GM12878 (cell line): ENCODE measurements around the gene SMG9. TPM values are rescaled to one million over a fixed set of nuclear protein-coding genes. Genes with fewer than 3 reads are reported as not detected.
A peak's percentile ranks its signal among the peaks of the same experiment; 100 is the strongest.

Source experiments
- ATF7 ChIP-seq: fragments of 450-650 bp; IDR thresholded peaks from 2 replicates; pipeline ENCODE4 v1.6.1; 2016; ENCODE audit warnings: low read depth, mild to moderate bottlenecking
- BMI1 ChIP-seq: fragments of 450-650 bp; IDR thresholded peaks from 2 replicates; pipeline ENCODE4 v1.6.1; 2016; ENCODE audit warnings: mild to moderate bottlenecking, moderate library complexity, borderline replicate concordance
- CHD4 ChIP-seq: fragments of 200-600 bp; sonication (generic); IDR thresholded peaks from 2 replicates; pipeline ENCODE4 v1.6.1; 2016; ENCODE audit warnings: mild to moderate bottlenecking
- DPF2 ChIP-seq: fragments of 450-650 bp; IDR thresholded peaks from 2 replicates; pipeline ENCODE4 v1.6.1; 2017; ENCODE audit warnings: mild to moderate bottlenecking
- ESRRA ChIP-seq: IDR thresholded peaks from 2 replicates; pipeline ENCODE4 v1.6.1; 2012; ENCODE audit warnings: mild to moderate bottlenecking, low read length, improper control_type of control experiment
- ETV6 ChIP-seq, 2 experiments: fragments of 450-650 bp in 1 of 2; IDR thresholded peaks in 1 of 2; conservative IDR thresholded peaks in 1 of 2; 2 replicates each; pipeline ENCODE4 v1.6.1; 2014; ENCODE audit warnings: antibody characterized with exemption in 1 of 2, borderline replicate concordance in 1 of 2, low read depth in 1 of 2, mild to moderate bottlenecking in 1 of 2, moderate library complexity in 1 of 2
- GABPA ChIP-seq: IDR thresholded peaks from 2 replicates; pipeline ENCODE4 v1.6.1; 2014; ENCODE audit warnings: antibody characterized with exemption, low read depth, mild to moderate bottlenecking, inconsistent platforms
- HDAC2 ChIP-seq: fragments of 200-600 bp; sonication (generic); IDR thresholded peaks from 2 replicates; pipeline ENCODE4 v1.6.1; 2017
- JUND ChIP-seq: IDR thresholded peaks from 2 replicates; pipeline ENCODE4 v1.6.1; 2012; ENCODE audit warnings: low read depth, mild to moderate bottlenecking, low read length, improper control_type of control experiment, moderate library complexity
- NR2C2 ChIP-seq: IDR thresholded peaks from 2 replicates; pipeline ENCODE4 v1.6.1; 2011; ENCODE audit warnings: borderline replicate concordance, low read depth; ENCODE audit not compliant: control insufficient read depth, insufficient read length
- RUNX3 ChIP-seq: IDR thresholded peaks from 2 replicates; pipeline ENCODE4 v1.6.1; 2012; ENCODE audit warnings: low read length, inconsistent platforms
- SMARCA5 ChIP-seq: fragments of 450-650 bp; IDR thresholded peaks from 2 replicates; pipeline ENCODE4 v1.6.1; 2017; ENCODE audit warnings: mild to moderate bottlenecking
- SUPT20H ChIP-seq: IDR thresholded peaks from 2 replicates; pipeline ENCODE4 v1.6.1; 2011; ENCODE audit warnings: low read depth, mild to moderate bottlenecking, low read length, moderate library complexity, borderline replicate concordance; ENCODE audit not compliant: control insufficient read depth
- TCF3 ChIP-seq: IDR thresholded peaks from 2 replicates; pipeline ENCODE4 v1.6.1; 2012; ENCODE audit warnings: low read depth, mild to moderate bottlenecking, low read length, borderline replicate concordance; ENCODE audit not compliant: insufficient read depth
- ZNF217 ChIP-seq: fragments of 450-650 bp; IDR thresholded peaks from 2 replicates; pipeline ENCODE4 v1.6.1; 2017; ENCODE audit warnings: antibody characterized with exemption, mild to moderate bottlenecking
- ZNF274 ChIP-seq: IDR thresholded peaks from one replicate; pipeline ENCODE4 v1.8.0; 2011; ENCODE audit not compliant: insufficient read length, insufficient read depth
- ZNF622 ChIP-seq: fragments of 450-650 bp; IDR thresholded peaks from 2 replicates; pipeline ENCODE4 v1.6.1; 2017; ENCODE audit warnings: mild to moderate bottlenecking, inconsistent platforms
- polyA plus RNA-seq, 11 experiments: library from polyadenylated mRNA; depleted of rRNA in 4 of 11; unstranded in 6 of 11; stranded (reverse) in 5 of 11; fragments of >200 nt; fragmentation: Nextera tagmentation in 4 of 11; fragmentation: Illumina TruSeq in 1 of 11; extraction: Ambion mirVana in 4 of 11; extraction: Trizol in 1 of 11; gene quantifications; 1 replicate in 1 of 11; 2 replicates in 10 of 11; pipeline versions ENCODE4 v1.2.1 to v1.2.3, GENCODE V29; 2011 to 2016; ENCODE audit warnings: inconsistent platforms in 2 of 11, missing spikeins in 2 of 11, low read depth in 1 of 11
- total RNA-seq, 4 experiments: library from RNA; depleted of rRNA in 3 of 4; stranded (reverse); fragments of >200 nt in 3 of 4; fragmentation: Illumina TruSeq in 1 of 4; extraction: Trizol in 1 of 4; gene quantifications; 2 replicates each; pipeline versions ENCODE4 v1.2.1 to v1.2.3, GENCODE V29; 2013 to 2021
- TF ChIP-seq, protein P1 (sequence below): IDR thresholded peaks from 2 replicates; pipeline ENCODE4 v1.6.1; 2012; ENCODE audit warnings: low read length, inconsistent platforms
- TF ChIP-seq, protein P2 (sequence below): IDR thresholded peaks from 2 replicates; pipeline ENCODE4 v1.6.1; 2011; ENCODE audit warnings: low read depth, low read length, improper control_type of control experiment, borderline replicate concordance
- TF ChIP-seq, protein P3 (sequence below): fragments of 450-650 bp; IDR thresholded peaks from 2 replicates; pipeline ENCODE4 v1.6.1; 2014; ENCODE audit warnings: mild to moderate bottlenecking
- TF ChIP-seq, protein P4 (sequence below): fragments of 450-650 bp; IDR thresholded peaks from 2 replicates; pipeline ENCODE4 v1.6.1; 2017; ENCODE audit warnings: low read depth, mild to moderate bottlenecking, moderate library complexity
- TF ChIP-seq, protein P5 (sequence below): IDR thresholded peaks from 2 replicates; pipeline ENCODE4 v1.6.1; 2012; ENCODE audit warnings: low read depth, low read length, improper control_type of control experiment

Gene SMG9
- total and polyA plus RNA-seq, 10 of the 15 experiments (the other 5 are each of a cell fraction or from before 2014, with no cell fraction given), result 0.69 to 52.2 (median 28.1) TPM

DNA sequence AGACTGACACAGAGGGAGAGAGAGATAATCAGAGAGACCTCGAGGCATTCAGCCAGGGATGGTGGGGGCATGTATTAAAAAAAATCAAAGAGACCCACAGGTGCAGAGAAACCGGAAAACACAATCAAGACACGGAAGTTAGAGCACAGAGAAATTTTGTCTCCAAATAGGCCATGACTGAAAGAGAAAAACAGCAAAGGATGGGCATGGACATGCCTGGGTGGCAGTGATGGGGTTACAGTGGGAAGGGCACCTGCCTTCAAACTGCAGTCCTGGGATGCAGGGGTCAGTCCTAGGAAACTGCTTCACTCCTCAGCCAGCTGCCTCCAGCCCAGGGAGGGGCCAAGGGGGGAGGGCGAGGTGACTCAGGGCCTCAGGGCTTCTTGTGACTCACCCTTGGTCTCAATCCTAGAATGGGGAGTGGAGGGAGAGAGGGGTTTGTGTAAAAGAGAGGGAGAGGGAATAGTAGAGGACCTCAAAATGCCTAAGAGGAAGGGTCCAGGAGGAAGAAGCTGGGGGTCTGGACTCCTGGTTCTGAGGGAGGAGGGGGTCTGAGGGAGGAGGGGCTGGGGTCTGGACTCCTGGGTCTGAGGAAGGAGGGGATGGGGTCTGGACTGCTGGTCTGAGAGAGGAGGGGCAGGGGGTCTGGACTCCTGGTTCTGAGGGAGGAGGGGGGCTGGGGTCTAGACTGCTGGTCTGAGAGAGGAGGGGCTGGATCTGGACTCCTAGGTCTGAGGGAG, 29.6 kb upstream of the SMG9 start (continued):
- TF ChIP-seq CHD4 (no peak), ETV6 (conservative IDR thresholded peaks at IDR 0.05 in 1 of 2, IDR thresholded peaks at IDR 0.05 in 1 of 2; ENCODE audit: borderline replicate concordance in 1 of 2, low read depth in 1 of 2) (peak in 1 of 2 experiments; percentile 80; a peak in 1 of 4 replicates), HDAC2 (no peak), RUNX3 (peak; percentile 55; the same call in 1 of the 2 replicates), BMI1 (no peak), SMARCA5 (no peak), JUND (no peak), ZNF217 (no peak), NR2C2 (no peak), ATF7 (no peak), TCF3 (peak; percentile 63; the same call in 1 of the 2 replicates), ESRRA (no peak), ZNF274 (no peak), SUPT20H (no peak), ZNF622 (no peak), DPF2 (no peak), GABPA (no peak; the same call in 1 of the 2 replicates)
- TF ChIP-seq, protein P1, sequence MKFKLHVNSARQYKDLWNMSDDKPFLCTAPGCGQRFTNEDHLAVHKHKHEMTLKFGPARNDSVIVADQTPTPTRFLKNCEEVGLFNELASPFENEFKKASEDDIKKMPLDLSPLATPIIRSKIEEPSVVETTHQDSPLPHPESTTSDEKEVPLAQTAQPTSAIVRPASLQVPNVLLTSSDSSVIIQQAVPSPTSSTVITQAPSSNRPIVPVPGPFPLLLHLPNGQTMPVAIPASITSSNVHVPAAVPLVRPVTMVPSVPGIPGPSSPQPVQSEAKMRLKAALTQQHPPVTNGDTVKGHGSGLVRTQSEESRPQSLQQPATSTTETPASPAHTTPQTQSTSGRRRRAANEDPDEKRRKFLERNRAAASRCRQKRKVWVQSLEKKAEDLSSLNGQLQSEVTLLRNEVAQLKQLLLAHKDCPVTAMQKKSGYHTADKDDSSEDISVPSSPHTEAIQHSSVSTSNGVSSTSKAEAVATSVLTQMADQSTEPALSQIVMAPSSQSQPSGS, result no peak; the same call in 1 of the 2 replicates
- TF ChIP-seq, protein P2, sequence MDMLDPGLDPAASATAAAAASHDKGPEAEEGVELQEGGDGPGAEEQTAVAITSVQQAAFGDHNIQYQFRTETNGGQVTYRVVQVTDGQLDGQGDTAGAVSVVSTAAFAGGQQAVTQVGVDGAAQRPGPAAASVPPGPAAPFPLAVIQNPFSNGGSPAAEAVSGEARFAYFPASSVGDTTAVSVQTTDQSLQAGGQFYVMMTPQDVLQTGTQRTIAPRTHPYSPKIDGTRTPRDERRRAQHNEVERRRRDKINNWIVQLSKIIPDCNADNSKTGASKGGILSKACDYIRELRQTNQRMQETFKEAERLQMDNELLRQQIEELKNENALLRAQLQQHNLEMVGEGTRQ, result no peak
- TF ChIP-seq, protein P3, sequence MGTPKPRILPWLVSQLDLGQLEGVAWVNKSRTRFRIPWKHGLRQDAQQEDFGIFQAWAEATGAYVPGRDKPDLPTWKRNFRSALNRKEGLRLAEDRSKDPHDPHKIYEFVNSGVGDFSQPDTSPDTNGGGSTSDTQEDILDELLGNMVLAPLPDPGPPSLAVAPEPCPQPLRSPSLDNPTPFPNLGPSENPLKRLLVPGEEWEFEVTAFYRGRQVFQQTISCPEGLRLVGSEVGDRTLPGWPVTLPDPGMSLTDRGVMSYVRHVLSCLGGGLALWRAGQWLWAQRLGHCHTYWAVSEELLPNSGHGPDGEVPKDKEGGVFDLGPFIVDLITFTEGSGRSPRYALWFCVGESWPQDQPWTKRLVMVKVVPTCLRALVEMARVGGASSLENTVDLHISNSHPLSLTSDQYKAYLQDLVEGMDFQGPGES, result no peak
- TF ChIP-seq, protein P4, sequence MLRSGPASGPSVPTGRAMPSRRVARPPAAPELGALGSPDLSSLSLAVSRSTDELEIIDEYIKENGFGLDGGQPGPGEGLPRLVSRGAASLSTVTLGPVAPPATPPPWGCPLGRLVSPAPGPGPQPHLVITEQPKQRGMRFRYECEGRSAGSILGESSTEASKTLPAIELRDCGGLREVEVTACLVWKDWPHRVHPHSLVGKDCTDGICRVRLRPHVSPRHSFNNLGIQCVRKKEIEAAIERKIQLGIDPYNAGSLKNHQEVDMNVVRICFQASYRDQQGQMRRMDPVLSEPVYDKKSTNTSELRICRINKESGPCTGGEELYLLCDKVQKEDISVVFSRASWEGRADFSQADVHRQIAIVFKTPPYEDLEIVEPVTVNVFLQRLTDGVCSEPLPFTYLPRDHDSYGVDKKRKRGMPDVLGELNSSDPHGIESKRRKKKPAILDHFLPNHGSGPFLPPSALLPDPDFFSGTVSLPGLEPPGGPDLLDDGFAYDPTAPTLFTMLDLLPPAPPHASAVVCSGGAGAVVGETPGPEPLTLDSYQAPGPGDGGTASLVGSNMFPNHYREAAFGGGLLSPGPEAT, result no peak
- TF ChIP-seq, protein P5, sequence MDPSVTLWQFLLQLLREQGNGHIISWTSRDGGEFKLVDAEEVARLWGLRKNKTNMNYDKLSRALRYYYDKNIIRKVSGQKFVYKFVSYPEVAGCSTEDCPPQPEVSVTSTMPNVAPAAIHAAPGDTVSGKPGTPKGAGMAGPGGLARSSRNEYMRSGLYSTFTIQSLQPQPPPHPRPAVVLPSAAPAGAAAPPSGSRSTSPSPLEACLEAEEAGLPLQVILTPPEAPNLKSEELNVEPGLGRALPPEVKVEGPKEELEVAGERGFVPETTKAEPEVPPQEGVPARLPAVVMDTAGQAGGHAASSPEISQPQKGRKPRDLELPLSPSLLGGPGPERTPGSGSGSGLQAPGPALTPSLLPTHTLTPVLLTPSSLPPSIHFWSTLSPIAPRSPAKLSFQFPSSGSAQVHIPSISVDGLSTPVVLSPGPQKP, result no peak
